ENCODE results near the gene DEPDC7.

DNA sequence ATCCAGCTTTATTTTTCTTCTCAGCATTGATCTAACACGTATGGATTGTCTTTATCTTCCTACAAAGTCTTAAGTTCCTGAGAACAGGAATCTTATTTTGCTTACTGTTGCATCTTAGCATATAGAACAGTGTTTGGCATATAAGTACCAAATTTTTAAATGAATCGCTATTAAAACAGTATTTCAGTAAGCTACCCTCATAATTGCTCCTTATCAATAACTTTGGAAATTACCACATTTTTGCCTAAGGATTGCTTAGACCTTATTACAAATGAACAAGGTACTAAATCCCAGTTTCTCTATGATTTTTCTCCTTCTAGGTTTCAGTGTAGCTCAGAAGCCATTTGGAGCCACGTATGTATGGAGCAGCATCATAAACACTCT, 9.7 kb downstream of the DEPDC7 start:
- no peak for TF ChIP-seq EP300 (IDR thresholded peaks at IDR 0.05)
- TF ChIP-seq POLR2A (IDR thresholded peaks at IDR 0.05), result no peak
- TF ChIP-seq, protein P1, sequence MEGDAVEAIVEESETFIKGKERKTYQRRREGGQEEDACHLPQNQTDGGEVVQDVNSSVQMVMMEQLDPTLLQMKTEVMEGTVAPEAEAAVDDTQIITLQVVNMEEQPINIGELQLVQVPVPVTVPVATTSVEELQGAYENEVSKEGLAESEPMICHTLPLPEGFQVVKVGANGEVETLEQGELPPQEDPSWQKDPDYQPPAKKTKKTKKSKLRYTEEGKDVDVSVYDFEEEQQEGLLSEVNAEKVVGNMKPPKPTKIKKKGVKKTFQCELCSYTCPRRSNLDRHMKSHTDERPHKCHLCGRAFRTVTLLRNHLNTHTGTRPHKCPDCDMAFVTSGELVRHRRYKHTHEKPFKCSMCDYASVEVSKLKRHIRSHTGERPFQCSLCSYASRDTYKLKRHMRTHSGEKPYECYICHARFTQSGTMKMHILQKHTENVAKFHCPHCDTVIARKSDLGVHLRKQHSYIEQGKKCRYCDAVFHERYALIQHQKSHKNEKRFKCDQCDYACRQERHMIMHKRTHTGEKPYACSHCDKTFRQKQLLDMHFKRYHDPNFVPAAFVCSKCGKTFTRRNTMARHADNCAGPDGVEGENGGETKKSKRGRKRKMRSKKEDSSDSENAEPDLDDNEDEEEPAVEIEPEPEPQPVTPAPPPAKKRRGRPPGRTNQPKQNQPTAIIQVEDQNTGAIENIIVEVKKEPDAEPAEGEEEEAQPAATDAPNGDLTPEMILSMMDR (IDR thresholded peaks at IDR 0.05), result no peak
